Esophagus muscularis mucosa (tissue), 4 donors: ENCODE results near the gene MRPL9. TPM values are rescaled to one million over a fixed set of nuclear protein-coding genes. Genes with fewer than 3 reads are reported as not detected.

Experiments used
- DNase-seq: peaks from one replicate; pipeline ENCODE4 v3.0.0-alpha.2; 2017; ENCODE audit errors: extremely low spot score
- H3K27ac ChIP-seq, 4 donors: fragments of 200-600 bp; sonication (generic); replicated peaks in 1 of 4; 1 replicate in 3 of 4; 2 replicates in 1 of 4; pipeline ENCODE4 v1.5.1; 2016 to 2019; ENCODE audit warnings: mild to moderate bottlenecking in 1 of 4
- H3K27me3 ChIP-seq, 4 donors: fragments of 200-600 bp; sonication (generic); one replicate each; pipeline versions ENCODE4 v1.5.1 to v1.6.0; 2016 to 2019
- H3K36me3 ChIP-seq, 4 donors: fragments of 200-600 bp; sonication (generic); one replicate each; pipeline ENCODE4 v1.5.1; 2016 to 2019
- H3K4me1 ChIP-seq, 4 donors: fragments of 200-600 bp; sonication (generic); one replicate each; pipeline ENCODE4 v1.5.1; 2016 to 2019
- H3K4me3 ChIP-seq, 4 donors: fragments of 200-600 bp; sonication (generic); 1 replicate in 2 of 4; 2 replicates in 2 of 4; pipeline ENCODE4 v1.5.1; 2016 to 2019; ENCODE audit warnings: mild to moderate bottlenecking in 4 of 4, moderate library complexity in 1 of 4
- H3K9me3 ChIP-seq, 4 donors: fragments of 200-600 bp; sonication (generic); 1 replicate in 3 of 4; 2 replicates in 1 of 4; pipeline ENCODE4 v1.5.1; 2016 to 2019
- EP300 ChIP-seq: sonication (generic); formaldehyde crosslinking; IDR thresholded peaks from one replicate; pipeline ENCODE4 v1.6.1; 2017; ENCODE audit warnings: antibody characterized with exemption
- POLR2A ChIP-seq: fragments of 450-650 bp; IDR thresholded peaks from one replicate; pipeline ENCODE4 v1.6.1; 2017; ENCODE audit warnings: antibody characterized with exemption, moderate library complexity, mild to moderate bottlenecking, low read depth
- POLR2AphosphoS5 ChIP-seq, 2 donors: sonication (generic); formaldehyde crosslinking; IDR thresholded peaks; one replicate each; pipeline ENCODE4 v1.6.1; 2017; ENCODE audit warnings: antibody characterized with exemption in 2 of 2
- WGBS: methylation state at CpG from one replicate; pipeline ENCODE4 v1.1.5; 2018; 5-methylcytosine and 5-hydroxymethylcytosine counted together
- intact Hi-C: fragments of 100-400 bp; cut with DNase I; formaldehyde crosslinking; loops from one replicate; pipeline ENCODE4 v1.15.1; 2023
- total RNA-seq, 4 donors: library from RNA; depleted of rRNA; stranded (reverse); fragments of >200 nt; gene quantifications; one replicate each; pipeline versions ENCODE4 v1.1.0 to v1.2.1, GENCODE V29; 2016
- TF ChIP-seq, protein P1 (sequence below), 3 experiments: fragments of 200-600 bp in 2 of 3; fragments of 450-650 bp in 1 of 3; sonication (generic) in 2 of 3; IDR thresholded peaks; one replicate each; pipeline ENCODE4 v1.5.1; 2017 to 2019; ENCODE audit warnings: antibody characterized with exemption in 3 of 3, mild to moderate bottlenecking in 2 of 3, moderate library complexity in 1 of 3

Gene MRPL9
- 10 to 100 TPM; 49.8 to 57.0 (median 56.5) TPM for total RNA-seq

- Histone ChIP-seq H3K4me1 (peaks cover 9 to 20% (median 15%) of the 10 kb centered on the region in 4 donors), H3K4me3 (peak within 1 kb of the TSS; percentile 72 to 95 (median 86)), H3K27ac (peak within 1 kb of the TSS; percentile 85 to 94 (median 90)), H3K9me3 (no peaks in the 10 kb centered on the region), H3K36me3 (peaks cover 32 to 41% (median 36%) of the 10 kb centered on the region in 4 donors), H3K27me3 (no peaks in the 10 kb centered on the region)
- TF ChIP-seq POLR2AphosphoS5 (IDR thresholded peaks at IDR 0.05) (peak; percentile 63 to 75), EP300 (no peak)
- 0% methylated on average over 11 of the region's 68 CpGs for WGBS
- intact Hi-C loops: loop anchor here (10.0 kb wide), 1 partner anchor 72 kb away; the partner anchor contains the start of genes C2CD4D and RORC
- peak; percentile 95 for DNase-seq
Measured at GRCh38 chr1:151762941-151763921, at the start of gene MRPL9. Gene MRPL9, minus strand, starts transcription at chr1:151763496. Its CDS starts 17 bp downstream, at chr1:151763479.

DNA sequence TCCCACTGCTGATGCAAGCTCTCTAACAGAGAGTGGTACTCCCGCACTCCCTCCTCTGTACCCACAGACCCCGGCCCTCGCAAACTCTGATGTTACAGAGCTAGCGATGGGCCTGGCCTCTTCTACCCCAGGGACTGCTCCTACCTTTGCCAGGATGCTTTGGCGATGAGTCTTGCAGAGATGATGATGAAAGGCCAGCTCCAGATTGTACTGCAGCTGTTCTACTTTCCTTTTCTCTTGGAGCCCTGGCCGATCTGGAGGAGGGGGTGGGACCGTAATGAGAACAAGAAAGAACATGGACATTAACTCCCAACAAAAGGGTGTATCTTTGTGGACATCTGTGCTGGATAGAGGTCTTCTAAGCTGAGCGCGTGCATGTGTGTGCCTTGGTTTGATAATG is 47.9 kb upstream of the MRPL9 start:
- TF ChIP-seq POLR2AphosphoS5 (IDR thresholded peaks at IDR 0.05): no peak
- TF ChIP-seq, protein P1, sequence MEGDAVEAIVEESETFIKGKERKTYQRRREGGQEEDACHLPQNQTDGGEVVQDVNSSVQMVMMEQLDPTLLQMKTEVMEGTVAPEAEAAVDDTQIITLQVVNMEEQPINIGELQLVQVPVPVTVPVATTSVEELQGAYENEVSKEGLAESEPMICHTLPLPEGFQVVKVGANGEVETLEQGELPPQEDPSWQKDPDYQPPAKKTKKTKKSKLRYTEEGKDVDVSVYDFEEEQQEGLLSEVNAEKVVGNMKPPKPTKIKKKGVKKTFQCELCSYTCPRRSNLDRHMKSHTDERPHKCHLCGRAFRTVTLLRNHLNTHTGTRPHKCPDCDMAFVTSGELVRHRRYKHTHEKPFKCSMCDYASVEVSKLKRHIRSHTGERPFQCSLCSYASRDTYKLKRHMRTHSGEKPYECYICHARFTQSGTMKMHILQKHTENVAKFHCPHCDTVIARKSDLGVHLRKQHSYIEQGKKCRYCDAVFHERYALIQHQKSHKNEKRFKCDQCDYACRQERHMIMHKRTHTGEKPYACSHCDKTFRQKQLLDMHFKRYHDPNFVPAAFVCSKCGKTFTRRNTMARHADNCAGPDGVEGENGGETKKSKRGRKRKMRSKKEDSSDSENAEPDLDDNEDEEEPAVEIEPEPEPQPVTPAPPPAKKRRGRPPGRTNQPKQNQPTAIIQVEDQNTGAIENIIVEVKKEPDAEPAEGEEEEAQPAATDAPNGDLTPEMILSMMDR (IDR thresholded peaks at IDR 0.05): no peak
- no peak for TF ChIP-seq EP300
- no peak for TF ChIP-seq POLR2A
- Histone ChIP-seq H3K4me1 (no peaks in the 10 kb centered on the region), H3K27ac (no peak overlapping the region), H3K4me3 (no peak overlapping the region), H3K27me3 (peaks cover 0 to 14% (median 0%) of the 10 kb centered on the region in 4 donors), H3K36me3 (peaks cover 0 to 13% (median 0%) of the 10 kb centered on the region in 4 donors), H3K9me3 (no peaks in the 10 kb centered on the region)
- WGBS: 74% methylated on average over 9 of the region's 9 CpGs
- intact Hi-C loops: no loop called here
- DNase-seq: no peak

GRCh38 chr1:151809985-151810556 is 46.8 kb upstream of the MRPL9 start:
- intact Hi-C loops: no loop called here
- Histone ChIP-seq H3K9me3 (no peaks in the 10 kb centered on the region), H3K4me1 (no peaks in the 10 kb centered on the region), H3K4me3 (no peak overlapping the region), H3K27me3 (peaks cover 0 to 20% (median 0%) of the 10 kb centered on the region in 4 donors), H3K36me3 (peaks cover 0 to 8% (median 0%) of the 10 kb centered on the region in 4 donors), H3K27ac (no peak overlapping the region)
- WGBS: 97% methylated on average over 1 of the region's 1 CpG
- DNase-seq: no peak
- TF ChIP-seq POLR2A: no peak
- no peak for TF ChIP-seq EP300
- TF ChIP-seq, protein P1 (IDR thresholded peaks at IDR 0.05): no peak
- TF ChIP-seq POLR2AphosphoS5 (IDR thresholded peaks at IDR 0.05): no peak

- TF ChIP-seq, protein P1 (IDR thresholded peaks at IDR 0.05): no peak
- TF ChIP-seq POLR2A (no peak), POLR2AphosphoS5 (IDR thresholded peaks at IDR 0.05) (no peak), EP300 (no peak)
- Histone ChIP-seq H3K4me3 (no peak overlapping the region), H3K4me1 (no peaks in the 10 kb centered on the region), H3K36me3 (peaks cover 0 to 3% (median 0%) of the 10 kb centered on the region in 4 donors), H3K27me3 (peaks cover 0 to 27% (median 0%) of the 10 kb centered on the region in 4 donors), H3K27ac (no peak overlapping the region), H3K9me3 (no peaks in the 10 kb centered on the region)
- WGBS: 74% methylated on average over 8 of the region's 8 CpGs
- no peak for DNase-seq
- intact Hi-C loops: no loop called here
Measured at GRCh38 chr1:151809290-151809984, 46.1 kb upstream of the MRPL9 start.
